HG02759 (cell line): ENCODE data around the gene TAS2R60.

Experiments used
- ATAC-seq: cut with Tn5 transposase; IDR thresholded peaks from one replicate; pipeline ENCODE4 v1.9.1; 2021; ENCODE audit warnings: mild to moderate bottlenecking, moderate library complexity; ENCODE audit not compliant: unreplicated experiment

The TAS2R60 gene

GRCh38 chr7:143437578-143437977 is 5.7 kb upstream of the TAS2R60 start:
- ATAC-seq = peak; percentile 51

- no peak for ATAC-seq
Observed at GRCh38 chr7:143439866-143440265, 3.4 kb upstream of the TAS2R60 start.

GRCh38 chr7:143444063-143444782 is 970 bp downstream of the TAS2R60 start:
- ATAC-seq = no peak

- no peak for ATAC-seq
Observed at GRCh38 chr7:143444785-143445184, 1.5 kb downstream of the TAS2R60 start.

GRCh38 chr7:143447466-143447865 is 4.2 kb downstream of the TAS2R60 start:
- ATAC-seq = no peak

- no peak for ATAC-seq
Observed at GRCh38 chr7:143448429-143448828, 5.2 kb downstream of the TAS2R60 start.

GRCh38 chr7:143449793-143450192 is 6.5 kb downstream of the TAS2R60 start:
- no peak for ATAC-seq

GRCh38 chr7:143451122-143451521 is 7.9 kb downstream of the TAS2R60 start:
- ATAC-seq = no peak

- no peak for ATAC-seq
Observed at GRCh38 chr7:143451746-143452145, 8.5 kb downstream of the TAS2R60 start.

GRCh38 chr7:143452495-143452894 is 9.2 kb downstream of the TAS2R60 start:
- ATAC-seq = no peak

GRCh38 chr7:143454091-143454680 is 10.9 kb downstream of the TAS2R60 start:
- ATAC-seq = no peak

- ATAC-seq = no peak
Observed at GRCh38 chr7:143455491-143455890, 12.2 kb downstream of the TAS2R60 start.

GRCh38 chr7:143455942-143456341 is 12.7 kb downstream of the TAS2R60 start:
- no peak for ATAC-seq

GRCh38 chr7:143456992-143457793 is 13.9 kb downstream of the TAS2R60 start:
- no peak for ATAC-seq

GRCh38 chr7:143458263-143458662 is 15.0 kb downstream of the TAS2R60 start:
- no peak for ATAC-seq

GRCh38 chr7:143458681-143459080 is 15.4 kb downstream of the TAS2R60 start:
- no peak for ATAC-seq

- ATAC-seq = no peak
Observed at GRCh38 chr7:143459359-143459758, 16.1 kb downstream of the TAS2R60 start.

- no peak for ATAC-seq
Observed at GRCh38 chr7:143460271-143460979, 17.2 kb downstream of the TAS2R60 start.

- no peak for ATAC-seq
Observed at GRCh38 chr7:143462045-143462444, 18.8 kb downstream of the TAS2R60 start.

- no peak for ATAC-seq
Observed at GRCh38 chr7:143463556-143463955, 20.3 kb downstream of the TAS2R60 start.

- ATAC-seq = no peak
Observed at GRCh38 chr7:143463957-143464356, 20.7 kb downstream of the TAS2R60 start.
